RWPE2 (cell line): ENCODE results near the gene HAUS7.

Experiments
- ATAC-seq: fragments of 200-7000 bp; cut with Tn5 transposase; 3 replicates; pipeline ENCODE4 v1.9.1; 2021; ENCODE audit warnings: low read depth
- DNase-seq: peaks from one replicate; pipeline ENCODE4 v3.0.0-alpha.2; 2020; ENCODE audit warnings: low spot score
- H3K27ac ChIP-seq: fragments of 450-650 bp; 2 replicates; pipeline ENCODE4 v1.5.1; 2017; ENCODE audit warnings: mild to moderate bottlenecking; ENCODE audit not compliant: poor library complexity, severe bottlenecking
- H3K27me3 ChIP-seq: fragments of 250-450 bp; sonication (Bioruptor Pico); 2 replicates; pipeline ENCODE4 v1.5.1; 2021; ENCODE audit warnings: mild to moderate bottlenecking, moderate library complexity; ENCODE audit not compliant: insufficient read depth, poor library complexity, severe bottlenecking
- H3K36me3 ChIP-seq: fragments of 250-450 bp; sonication (Bioruptor Pico); 2 replicates; pipeline ENCODE4 v1.5.1; 2020; ENCODE audit warnings: low read depth, mild to moderate bottlenecking, moderate library complexity
- H3K4me1 ChIP-seq: fragments of 250-450 bp; sonication (Bioruptor Pico); 2 replicates; pipeline ENCODE4 v1.5.1; 2021; ENCODE audit warnings: mild to moderate bottlenecking, moderate library complexity; ENCODE audit not compliant: insufficient read depth, poor library complexity, severe bottlenecking
- H3K4me3 ChIP-seq: fragments of 250-450 bp; sonication (Bioruptor Pico); 2 replicates; pipeline ENCODE4 v1.5.1; 2021; ENCODE audit warnings: mild to moderate bottlenecking, moderate library complexity; ENCODE audit not compliant: severe bottlenecking
- H3K9me3 ChIP-seq: fragments of 250-450 bp; sonication (Bioruptor Pico); 2 replicates; pipeline ENCODE4 v1.5.1; 2021; ENCODE audit warnings: mild to moderate bottlenecking, moderate library complexity; ENCODE audit not compliant: severe bottlenecking
- TF ChIP-seq, protein P1 (sequence below): fragments of 450-650 bp; IDR thresholded peaks from one replicate; pipeline ENCODE4 v1.5.1; 2017; ENCODE audit warnings: mild to moderate bottlenecking, moderate library complexity; ENCODE audit not compliant: poor library complexity, severe bottlenecking

Gene HAUS7

GRCh38 chrX:153410373-153410772 is 60.0 kb downstream of the HAUS7 start:
- no peaks in the 10 kb centered on the region for H3K9me3 ChIP-seq
- DNase-seq (no peak), ATAC-seq (no peak)
- H3K27me3 ChIP-seq = no peaks in the 10 kb centered on the region
- no peaks in the 10 kb centered on the region for H3K36me3 ChIP-seq
- no peaks in the 10 kb centered on the region for H3K4me1 ChIP-seq
- no peak overlapping the region for H3K4me3 ChIP-seq
- no peak overlapping the region for H3K27ac ChIP-seq
- TF ChIP-seq, protein P1, sequence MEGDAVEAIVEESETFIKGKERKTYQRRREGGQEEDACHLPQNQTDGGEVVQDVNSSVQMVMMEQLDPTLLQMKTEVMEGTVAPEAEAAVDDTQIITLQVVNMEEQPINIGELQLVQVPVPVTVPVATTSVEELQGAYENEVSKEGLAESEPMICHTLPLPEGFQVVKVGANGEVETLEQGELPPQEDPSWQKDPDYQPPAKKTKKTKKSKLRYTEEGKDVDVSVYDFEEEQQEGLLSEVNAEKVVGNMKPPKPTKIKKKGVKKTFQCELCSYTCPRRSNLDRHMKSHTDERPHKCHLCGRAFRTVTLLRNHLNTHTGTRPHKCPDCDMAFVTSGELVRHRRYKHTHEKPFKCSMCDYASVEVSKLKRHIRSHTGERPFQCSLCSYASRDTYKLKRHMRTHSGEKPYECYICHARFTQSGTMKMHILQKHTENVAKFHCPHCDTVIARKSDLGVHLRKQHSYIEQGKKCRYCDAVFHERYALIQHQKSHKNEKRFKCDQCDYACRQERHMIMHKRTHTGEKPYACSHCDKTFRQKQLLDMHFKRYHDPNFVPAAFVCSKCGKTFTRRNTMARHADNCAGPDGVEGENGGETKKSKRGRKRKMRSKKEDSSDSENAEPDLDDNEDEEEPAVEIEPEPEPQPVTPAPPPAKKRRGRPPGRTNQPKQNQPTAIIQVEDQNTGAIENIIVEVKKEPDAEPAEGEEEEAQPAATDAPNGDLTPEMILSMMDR = no peak

GRCh38 chrX:153409414-153410101 is 60.8 kb downstream of the HAUS7 start:
- TF ChIP-seq, protein P1 = no peak
- H3K36me3 ChIP-seq = no peaks in the 10 kb centered on the region
- no peak for DNase-seq
- H3K27ac ChIP-seq = no peak overlapping the region
- H3K4me1 ChIP-seq = no peaks in the 10 kb centered on the region
- no peak for ATAC-seq
- H3K27me3 ChIP-seq = no peaks in the 10 kb centered on the region
- no peaks in the 10 kb centered on the region for H3K9me3 ChIP-seq
- no peak overlapping the region for H3K4me3 ChIP-seq

GRCh38 chrX:153408871-153409351 is 61.5 kb downstream of the HAUS7 start:
- H3K9me3 ChIP-seq = no peaks in the 10 kb centered on the region
- H3K4me3 ChIP-seq = no peak overlapping the region
- ATAC-seq (no peak), DNase-seq (no peak)
- TF ChIP-seq, protein P1 = no peak
- H3K36me3 ChIP-seq = no peaks in the 10 kb centered on the region
- no peak overlapping the region for H3K27ac ChIP-seq
- H3K4me1 ChIP-seq = no peaks in the 10 kb centered on the region
- no peaks in the 10 kb centered on the region for H3K27me3 ChIP-seq

GRCh38 chrX:153408221-153408721 is 62.1 kb downstream of the HAUS7 start:
- H3K4me3 ChIP-seq = no peak overlapping the region
- H3K27me3 ChIP-seq = no peaks in the 10 kb centered on the region
- H3K27ac ChIP-seq = no peak overlapping the region
- ATAC-seq (no peak), DNase-seq (no peak)
- TF ChIP-seq, protein P1 = no peak
- H3K4me1 ChIP-seq = no peaks in the 10 kb centered on the region
- H3K9me3 ChIP-seq = no peaks in the 10 kb centered on the region
- H3K36me3 ChIP-seq = no peaks in the 10 kb centered on the region

DNA sequence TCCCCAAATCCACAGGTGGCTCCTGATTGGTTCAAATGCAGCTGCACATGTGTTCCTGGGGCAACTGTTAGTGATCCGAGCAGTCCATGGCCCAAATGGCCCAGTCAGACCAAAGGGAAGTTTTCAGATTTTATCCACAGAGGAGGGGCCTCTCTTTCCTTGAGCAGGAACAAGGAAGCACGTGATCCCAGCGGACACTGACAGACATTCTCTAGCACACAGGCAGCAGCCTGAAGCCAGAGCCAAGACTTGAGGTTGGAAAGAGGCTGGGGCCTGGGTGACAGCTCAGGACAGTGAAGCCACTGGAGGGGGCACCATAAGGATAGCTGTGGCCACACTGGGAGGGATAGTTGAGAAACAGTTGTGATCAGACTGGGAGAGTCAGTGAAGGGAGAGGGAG is 62.6 kb downstream of the HAUS7 start:
- no peak for ATAC-seq
- no peak for DNase-seq

More for the DNA sequence above, 62.6 kb downstream of the HAUS7 start:
- Histone ChIP-seq H3K27me3 (no peaks in the 10 kb centered on the region), H3K4me1 (no peaks in the 10 kb centered on the region), H3K36me3 (no peaks in the 10 kb centered on the region), H3K27ac (no peak overlapping the region), H3K4me3 (no peak overlapping the region), H3K9me3 (no peaks in the 10 kb centered on the region)
- TF ChIP-seq, protein P1 = no peak
